GM12878 (cell line): ENCODE measurements around the gene LRRN4CL.

Experiments used
- EP300 ChIP-seq, 2 experiments: fragments of 150-350 bp in 1 of 2; IDR thresholded peaks; 2 replicates each; pipeline ENCODE4 v1.6.1; 2011 to 2012; ENCODE audit warnings: low read depth in 2 of 2, low read length in 2 of 2, borderline replicate concordance in 1 of 2, improper control_type of control experiment in 1 of 2, inconsistent platforms in 1 of 2; ENCODE audit not compliant: control insufficient read depth in 1 of 2
- FOS ChIP-seq: IDR thresholded peaks from 3 replicates; pipeline ENCODE4 v1.6.1; 2011; ENCODE audit warnings: borderline replicate concordance; ENCODE audit not compliant: insufficient read length; ENCODE audit errors: extremely low read depth
- GABPA ChIP-seq: IDR thresholded peaks from 2 replicates; pipeline ENCODE4 v1.6.1; 2014; ENCODE audit warnings: antibody characterized with exemption, low read depth, mild to moderate bottlenecking, inconsistent platforms
- KAT2A ChIP-seq: conservative IDR thresholded peaks from 2 replicates; pipeline ENCODE4 v1.6.1; 2011; ENCODE audit warnings: low read depth, low read length; ENCODE audit not compliant: control insufficient read depth
- PAX8 ChIP-seq: fragments of 450-650 bp; IDR thresholded peaks from 2 replicates; pipeline ENCODE4 v1.6.1; 2017; ENCODE audit warnings: mild to moderate bottlenecking, moderate library complexity
- RFX5 ChIP-seq: IDR thresholded peaks from 2 replicates; pipeline ENCODE4 v1.6.1; 2011; ENCODE audit warnings: low read depth, low read length, improper control_type of control experiment
- SREBF1 ChIP-seq: IDR thresholded peaks from 2 replicates; pipeline ENCODE4 v1.6.1; 2012; ENCODE audit warnings: mild to moderate bottlenecking, low read length
- YBX1 ChIP-seq: fragments of 450-650 bp; IDR thresholded peaks from 2 replicates; pipeline ENCODE4 v1.6.1; 2016; ENCODE audit warnings: antibody characterized with exemption
- TF ChIP-seq, protein P1 (sequence below), 3 experiments: IDR thresholded peaks in 2 of 3; conservative IDR thresholded peaks in 1 of 3; 2 replicates each; pipeline ENCODE4 v1.5.1; 2011; ENCODE audit warnings: low read depth in 3 of 3, low read length in 3 of 3, mild to moderate bottlenecking in 3 of 3, control low read depth in 2 of 3, moderate library complexity in 2 of 3, inconsistent platforms in 1 of 3, mixed read lengths in 1 of 3; ENCODE audit not compliant: control insufficient read depth in 2 of 3, insufficient read depth in 1 of 3; ENCODE audit errors: extremely low read depth in 1 of 3
- TF ChIP-seq, protein P2 (sequence below): IDR thresholded peaks from 2 replicates; pipeline ENCODE4 v1.6.1; 2011; ENCODE audit warnings: mild to moderate bottlenecking, low read depth, low read length, moderate library complexity; ENCODE audit not compliant: insufficient replicate concordance

DNA sequence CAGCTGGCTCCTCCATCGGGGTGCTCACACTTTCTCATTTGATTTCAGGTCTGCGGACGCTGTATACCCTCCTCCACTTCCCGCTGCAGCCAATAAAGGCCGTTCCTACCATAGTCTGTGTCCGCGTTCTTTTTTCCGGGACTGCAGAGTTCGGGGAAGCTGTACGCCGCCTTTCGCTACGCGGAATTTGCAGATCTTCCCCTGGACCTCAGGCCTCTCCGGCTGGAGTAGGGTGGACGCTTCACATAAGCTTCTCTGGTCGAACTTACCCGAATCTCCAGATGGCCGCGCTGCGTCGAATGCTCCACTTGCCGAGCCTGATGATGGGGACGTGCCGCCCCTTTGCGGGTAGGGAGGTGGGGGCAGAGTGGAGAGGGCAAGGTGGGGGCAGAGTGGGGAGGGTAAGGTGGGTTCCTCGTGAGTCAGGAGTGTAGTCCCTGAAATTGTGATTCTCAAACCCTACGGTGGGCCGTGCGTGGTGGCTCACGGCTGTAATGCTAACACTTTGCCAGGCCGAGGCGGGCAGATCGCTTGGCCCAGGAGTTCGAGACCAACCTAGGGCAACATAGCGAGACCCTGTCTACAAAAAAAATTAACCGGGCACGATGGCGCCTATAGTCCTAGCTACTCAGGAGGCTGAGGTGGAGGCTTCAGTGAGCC, 23.6 kb downstream of the LRRN4CL start:
- TF ChIP-seq FOS (no peak), EP300 (IDR thresholded peaks at IDR 0.05; ENCODE audit: borderline replicate concordance in 1 of 2, control insufficient read depth in 1 of 2, low read depth in 2 of 2, low read length in 2 of 2) (no peak), PAX8 (no peak), RFX5 (no peak), KAT2A (no peak), SREBF1 (no peak), GABPA (no peak), YBX1 (no peak)
- TF ChIP-seq, protein P1, sequence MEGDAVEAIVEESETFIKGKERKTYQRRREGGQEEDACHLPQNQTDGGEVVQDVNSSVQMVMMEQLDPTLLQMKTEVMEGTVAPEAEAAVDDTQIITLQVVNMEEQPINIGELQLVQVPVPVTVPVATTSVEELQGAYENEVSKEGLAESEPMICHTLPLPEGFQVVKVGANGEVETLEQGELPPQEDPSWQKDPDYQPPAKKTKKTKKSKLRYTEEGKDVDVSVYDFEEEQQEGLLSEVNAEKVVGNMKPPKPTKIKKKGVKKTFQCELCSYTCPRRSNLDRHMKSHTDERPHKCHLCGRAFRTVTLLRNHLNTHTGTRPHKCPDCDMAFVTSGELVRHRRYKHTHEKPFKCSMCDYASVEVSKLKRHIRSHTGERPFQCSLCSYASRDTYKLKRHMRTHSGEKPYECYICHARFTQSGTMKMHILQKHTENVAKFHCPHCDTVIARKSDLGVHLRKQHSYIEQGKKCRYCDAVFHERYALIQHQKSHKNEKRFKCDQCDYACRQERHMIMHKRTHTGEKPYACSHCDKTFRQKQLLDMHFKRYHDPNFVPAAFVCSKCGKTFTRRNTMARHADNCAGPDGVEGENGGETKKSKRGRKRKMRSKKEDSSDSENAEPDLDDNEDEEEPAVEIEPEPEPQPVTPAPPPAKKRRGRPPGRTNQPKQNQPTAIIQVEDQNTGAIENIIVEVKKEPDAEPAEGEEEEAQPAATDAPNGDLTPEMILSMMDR (IDR thresholded peaks at IDR 0.05 in 2 of 3, conservative IDR thresholded peaks at IDR 0.05 in 1 of 3; ENCODE audit: control insufficient read depth in 2 of 3, extremely low read depth in 1 of 3, insufficient read depth in 1 of 3, low read depth in 3 of 3, low read length in 3 of 3) = no peak
- TF ChIP-seq, protein P2, sequence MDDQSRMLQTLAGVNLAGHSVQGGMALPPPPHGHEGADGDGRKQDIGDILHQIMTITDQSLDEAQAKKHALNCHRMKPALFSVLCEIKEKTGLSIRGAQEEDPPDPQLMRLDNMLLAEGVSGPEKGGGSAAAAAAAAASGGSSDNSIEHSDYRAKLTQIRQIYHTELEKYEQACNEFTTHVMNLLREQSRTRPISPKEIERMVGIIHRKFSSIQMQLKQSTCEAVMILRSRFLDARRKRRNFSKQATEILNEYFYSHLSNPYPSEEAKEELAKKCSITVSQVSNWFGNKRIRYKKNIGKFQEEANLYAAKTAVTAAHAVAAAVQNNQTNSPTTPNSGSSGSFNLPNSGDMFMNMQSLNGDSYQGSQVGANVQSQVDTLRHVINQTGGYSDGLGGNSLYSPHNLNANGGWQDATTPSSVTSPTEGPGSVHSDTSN = no peak
